ENCODE results near the gene ACP7.

The ACP7 gene

GRCh38 chr19:39152066-39152465, 67.9 kb downstream of the ACP7 start:
- DNase-seq: no peak

- DNase-seq: no peak
These were observed 70.0 kb downstream of the ACP7 start for GRCh38 chr19:39154100-39154628.

- no peak for DNase-seq
These were observed 70.5 kb downstream of the ACP7 start for GRCh38 chr19:39154629-39155100.

- no peak for DNase-seq
These were observed 71.0 kb downstream of the ACP7 start for GRCh38 chr19:39155114-39155700.

DNA sequence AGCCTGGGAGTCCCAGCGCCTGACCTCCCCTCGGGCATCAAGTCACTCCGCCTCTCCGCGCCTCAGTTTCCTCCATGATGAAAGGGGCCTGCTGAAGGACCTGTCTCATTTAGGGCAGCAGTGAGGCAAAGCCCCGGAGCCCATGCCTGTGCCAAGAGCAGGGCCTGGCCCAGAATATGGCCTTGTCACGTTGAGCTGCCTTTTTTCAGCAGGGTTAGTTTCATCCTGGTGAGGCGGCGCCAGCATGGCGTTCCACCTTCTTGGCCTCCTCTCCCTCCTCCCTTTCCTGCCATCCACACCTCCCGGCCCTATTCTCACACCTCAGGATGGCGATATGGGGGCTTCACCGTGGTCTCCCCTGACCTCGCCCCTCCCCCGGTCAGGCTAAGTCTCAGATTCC, 71.6 kb downstream of the ACP7 start:
- DNase-seq: no peak

- no peak for DNase-seq
These were observed 72.4 kb downstream of the ACP7 start for GRCh38 chr19:39156326-39157230.

- DNase-seq: no peak
These were observed 73.3 kb downstream of the ACP7 start for GRCh38 chr19:39157275-39157996.

- DNase-seq: no peak
These were observed 73.8 kb downstream of the ACP7 start for GRCh38 chr19:39157997-39158389.

DNA sequence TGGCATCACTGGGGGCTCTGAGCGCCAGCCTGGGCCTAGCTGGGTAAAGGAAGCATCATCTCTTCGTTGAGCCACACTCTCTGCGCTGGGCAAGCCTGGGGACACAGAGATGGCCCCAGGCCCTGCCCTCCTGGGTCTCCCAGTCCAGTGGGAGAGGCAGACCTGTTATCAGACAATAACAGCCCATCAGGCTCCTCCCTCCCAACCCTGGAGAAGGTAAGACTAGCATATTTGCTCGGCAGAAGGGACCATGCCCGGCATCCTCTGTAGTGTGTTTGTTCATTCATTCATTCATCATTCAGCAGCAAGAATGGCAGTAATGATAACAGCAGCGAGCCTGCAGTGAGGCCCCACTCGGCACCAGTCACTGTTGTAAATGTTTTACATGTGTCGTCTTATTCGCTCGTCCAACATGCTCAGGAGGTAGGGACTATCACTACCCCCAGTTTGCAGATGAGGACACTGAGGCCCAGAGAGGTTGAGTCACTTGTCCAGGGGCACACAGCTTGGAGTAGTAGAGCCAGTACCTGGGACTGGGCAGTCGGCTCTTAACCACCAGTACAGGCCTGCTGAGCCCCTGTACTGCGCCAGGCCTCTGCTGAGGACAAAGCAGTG, 74.6 kb downstream of the ACP7 start:
- DNase-seq: no peak

DNA sequence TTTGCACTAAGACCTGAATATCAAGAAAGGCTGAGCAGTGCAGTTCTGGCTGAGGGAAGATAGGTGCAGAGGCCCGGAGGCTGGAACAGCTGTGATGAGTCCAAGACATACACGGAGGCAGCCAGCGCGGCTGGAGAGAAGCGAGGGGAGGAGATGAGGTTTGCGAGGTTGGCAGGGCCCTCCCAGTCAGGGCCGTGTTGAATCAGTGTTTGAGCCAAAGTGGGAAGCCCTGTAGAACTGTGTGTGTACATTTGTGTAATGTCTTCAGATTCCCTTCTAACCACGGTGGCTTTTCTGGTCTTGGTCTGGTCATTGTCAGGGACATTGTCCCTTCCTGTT, 76.3 kb downstream of the ACP7 start:
- no peak for DNase-seq
